ENCODE data around the gene ZNF215. TPM values are rescaled to one million over a fixed set of nuclear protein-coding genes. Genes with fewer than 3 reads are reported as not detected.
"Not testable (repeated sequence)": the region's sequence is repeated elsewhere in the genome, so short reads cannot be mapped to it uniquely, and the experiment has no call there.

The ZNF215 gene
- polyA plus RNA-seq, 10 donors = 0.55 to 1.7 (median 0.97) TPM

DNA sequence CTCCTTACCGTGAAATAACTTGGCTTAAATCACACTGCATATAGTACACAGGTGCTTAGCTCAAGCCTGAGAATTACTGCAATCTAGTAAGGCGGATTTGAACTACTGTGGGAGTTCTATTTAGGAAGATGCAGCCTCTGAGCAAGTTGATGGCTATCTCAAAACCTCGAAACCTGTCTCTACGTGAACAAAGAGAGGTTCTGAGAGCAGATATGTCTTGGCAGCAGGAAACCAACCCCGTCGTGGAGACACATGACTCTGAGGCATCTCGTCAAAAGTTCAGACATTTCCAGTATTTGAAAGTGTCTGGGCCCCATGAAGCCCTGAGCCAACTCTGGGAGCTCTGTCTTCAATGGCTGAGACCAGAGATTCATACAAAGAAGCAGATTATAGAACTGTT lies 5.9 kb downstream of the ZNF215 start:
- no peak for DNase-seq

DNA sequence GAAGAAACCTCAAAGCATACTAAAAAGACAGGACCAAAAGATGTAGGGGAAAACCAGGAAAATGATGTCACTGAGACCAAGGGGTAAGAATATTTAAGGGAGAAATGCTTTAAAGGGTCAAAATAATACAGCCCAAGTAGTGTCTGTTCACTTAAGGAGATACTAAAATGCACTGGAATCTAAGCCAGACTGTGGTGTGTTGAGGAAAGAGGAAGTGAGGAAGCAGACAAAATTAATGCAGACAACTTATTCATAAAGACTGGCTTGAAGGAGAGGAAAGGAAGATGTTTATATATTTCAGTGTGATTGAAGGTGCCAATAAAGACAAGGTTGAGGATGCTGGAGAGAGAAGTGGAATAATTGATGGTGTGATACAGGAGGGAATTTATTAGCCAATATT lies 15.7 kb downstream of the ZNF215 start:
- no peak for DNase-seq

DNA sequence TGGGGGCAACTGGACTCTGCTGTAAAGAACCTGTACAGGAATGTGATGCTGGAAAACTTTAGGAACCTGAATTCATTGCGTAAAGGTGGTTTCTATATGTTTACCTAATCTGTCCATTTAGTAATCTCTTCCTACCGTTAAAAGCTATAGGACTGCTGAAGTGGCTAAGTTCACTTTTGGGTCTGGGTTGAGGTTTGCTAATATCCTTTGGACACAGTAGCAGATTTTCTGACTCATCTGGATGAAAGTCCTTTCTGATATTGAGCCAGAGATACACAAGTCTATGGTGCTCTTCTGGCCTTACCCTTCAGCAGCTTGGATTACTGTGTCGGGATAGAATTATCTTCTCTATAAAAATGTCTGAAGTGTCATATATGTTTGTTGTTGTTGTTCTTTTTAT lies 16.9 kb downstream of the ZNF215 start:
- DNase-seq = no peak

DNA sequence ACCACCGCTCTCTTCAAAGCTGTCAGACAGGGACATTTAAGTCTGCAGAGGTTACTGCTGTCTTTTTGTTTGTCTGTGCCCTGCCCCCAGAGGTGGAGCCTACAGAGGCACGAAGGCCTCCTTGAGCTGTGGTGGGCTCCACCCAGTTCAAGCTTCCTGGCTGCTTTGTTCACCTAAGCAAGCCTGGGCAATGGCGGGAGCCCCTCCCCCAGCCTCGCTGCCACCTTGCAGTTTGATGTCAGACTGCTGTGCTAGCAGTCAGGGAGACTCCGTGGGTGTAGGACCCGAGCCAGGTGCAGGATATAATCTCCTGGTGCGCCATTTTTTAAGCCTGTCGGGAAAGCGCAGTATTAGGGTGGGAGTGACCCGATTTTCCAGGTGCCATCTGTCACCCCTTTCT lies 28.0 kb downstream of the ZNF215 start:
- not testable (repeated sequence) for DNase-seq

DNA sequence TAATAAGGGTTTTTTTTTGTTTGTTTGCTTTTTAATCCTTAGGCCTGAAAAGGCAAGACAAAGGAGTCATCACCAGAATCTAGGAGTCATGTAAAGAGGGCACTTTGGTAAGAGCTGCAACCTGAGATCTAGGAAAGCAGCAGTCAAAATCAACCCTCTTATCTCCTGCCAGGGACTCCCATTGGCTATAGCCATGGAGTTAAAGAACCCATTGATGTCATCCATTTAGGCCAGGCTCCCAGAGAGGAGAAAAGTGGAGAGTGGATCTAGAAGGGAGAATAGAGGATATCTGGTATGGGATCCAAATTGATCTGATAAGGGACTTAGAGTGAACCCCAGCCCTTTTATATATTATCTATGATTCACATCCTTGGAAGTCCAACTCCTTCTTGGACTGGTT lies 35.9 kb downstream of the ZNF215 start:
- no peak for DNase-seq

DNA sequence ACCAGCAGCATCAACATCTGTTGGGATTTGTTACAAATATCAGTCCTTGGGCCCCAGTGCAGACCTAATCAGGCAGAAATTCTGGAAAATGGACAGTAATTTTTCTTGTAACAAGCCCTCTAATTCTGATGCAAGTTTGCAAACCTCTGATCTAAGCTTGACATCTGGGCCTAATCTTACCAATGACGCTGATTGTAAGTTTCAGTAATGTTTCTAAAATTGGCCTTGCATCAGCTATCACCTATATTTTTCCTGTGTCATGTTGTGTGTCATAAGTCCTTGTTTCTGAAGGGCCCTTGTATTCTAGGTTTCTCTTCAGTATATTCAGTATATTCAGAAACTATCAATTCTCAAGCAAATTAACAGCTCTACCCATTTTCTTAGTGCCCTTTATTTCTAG lies 36.4 kb downstream of the ZNF215 start:
- DNase-seq = no peak

DNA sequence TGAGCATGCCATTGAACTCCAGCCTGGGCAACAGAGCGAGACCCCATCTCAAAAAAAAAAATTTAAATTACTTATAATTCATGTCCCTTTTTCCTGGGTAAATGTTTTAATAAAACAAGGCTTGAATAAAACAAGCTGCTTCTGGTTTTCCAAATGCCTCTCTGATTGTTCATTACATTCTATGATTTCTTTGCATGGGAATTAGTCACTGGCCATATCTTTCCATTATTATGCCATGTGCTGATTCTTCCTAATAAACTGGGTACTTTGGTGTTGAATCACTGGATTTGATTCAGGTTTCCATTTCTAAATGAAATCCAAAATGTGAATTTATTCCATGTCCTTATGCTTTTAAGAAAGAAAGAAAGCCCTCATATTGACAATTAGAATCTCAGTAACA lies 42.6 kb downstream of the ZNF215 start:
- DNase-seq = peak in 1 of 3 donors; percentile 12

DNA sequence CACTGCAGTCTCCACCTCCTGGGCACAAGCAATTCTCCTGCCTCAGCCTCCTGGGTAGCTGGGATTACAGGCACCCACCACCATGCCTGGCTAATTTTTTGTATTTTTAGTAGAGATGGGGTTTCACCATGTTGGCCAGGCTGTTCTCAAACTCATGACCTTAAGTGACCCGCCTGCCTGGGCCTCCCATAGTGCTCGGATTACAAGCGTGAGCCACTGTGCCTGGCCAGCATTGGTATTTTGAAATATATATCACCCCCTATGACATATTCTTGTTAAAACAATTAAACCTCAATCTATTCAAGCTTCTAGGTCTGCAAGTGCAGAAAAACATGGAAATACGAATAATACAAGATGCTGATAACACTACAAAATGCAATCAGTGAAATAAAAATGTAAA lies 43.6 kb downstream of the ZNF215 start:
- not testable (repeated sequence) for DNase-seq

DNA sequence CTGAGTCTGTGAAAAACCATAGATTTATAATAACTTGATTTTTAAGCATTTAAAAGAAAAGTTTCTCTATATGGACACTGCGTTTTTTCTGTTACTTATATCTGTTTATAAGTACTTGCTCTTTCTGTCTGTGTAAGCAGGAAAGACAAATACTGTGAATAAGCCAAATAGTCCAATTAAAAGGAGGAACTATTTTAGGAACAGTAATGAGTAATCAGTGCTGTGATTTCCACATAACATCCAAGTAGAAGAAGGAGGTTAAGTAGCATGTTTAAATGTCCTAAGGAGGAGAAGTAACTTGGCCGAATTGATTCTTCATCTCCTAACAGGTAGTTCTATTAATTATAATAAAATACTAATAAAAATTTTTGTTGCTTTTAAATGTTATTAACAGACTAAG lies 53.1 kb downstream of the ZNF215 start:
- no peak for DNase-seq

DNA sequence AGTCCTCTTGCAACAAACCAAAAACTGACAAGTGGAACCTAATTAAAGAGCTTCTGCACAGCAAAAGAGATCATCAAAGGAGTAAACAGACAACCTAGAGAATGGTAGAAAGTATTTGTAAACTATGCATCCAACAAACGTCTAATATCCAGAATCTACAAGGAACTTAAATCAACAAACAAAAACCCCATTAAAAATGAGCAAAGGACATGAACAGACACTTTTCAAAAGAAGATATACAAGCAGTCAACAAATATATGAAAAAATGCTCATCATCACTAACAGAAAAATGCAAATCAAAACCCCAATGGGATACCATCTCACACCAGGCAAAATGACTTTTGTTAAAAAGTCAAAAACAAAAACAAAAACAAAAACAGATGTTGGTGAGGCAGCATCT lies 60.3 kb downstream of the ZNF215 start:
- DNase-seq = no peak

DNA sequence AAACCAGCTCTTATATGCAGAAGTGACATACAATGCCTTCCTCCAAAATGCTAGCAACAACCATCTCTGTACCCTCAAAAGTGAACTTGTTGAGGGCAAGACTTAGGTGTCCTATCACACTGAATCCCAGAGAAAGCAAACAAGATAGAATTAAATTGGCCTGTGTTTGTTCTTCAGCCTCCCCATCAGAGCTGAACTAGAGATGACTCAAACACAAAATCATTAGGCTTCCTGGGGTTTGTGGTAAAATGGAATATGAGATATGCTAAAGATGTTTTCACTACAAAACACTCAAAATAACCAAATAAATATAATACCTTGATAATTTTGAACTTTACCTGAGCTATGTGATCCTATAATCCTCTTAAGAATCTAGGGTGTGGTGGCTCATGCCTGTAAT lies 62.3 kb downstream of the ZNF215 start:
- DNase-seq = no peak

DNA sequence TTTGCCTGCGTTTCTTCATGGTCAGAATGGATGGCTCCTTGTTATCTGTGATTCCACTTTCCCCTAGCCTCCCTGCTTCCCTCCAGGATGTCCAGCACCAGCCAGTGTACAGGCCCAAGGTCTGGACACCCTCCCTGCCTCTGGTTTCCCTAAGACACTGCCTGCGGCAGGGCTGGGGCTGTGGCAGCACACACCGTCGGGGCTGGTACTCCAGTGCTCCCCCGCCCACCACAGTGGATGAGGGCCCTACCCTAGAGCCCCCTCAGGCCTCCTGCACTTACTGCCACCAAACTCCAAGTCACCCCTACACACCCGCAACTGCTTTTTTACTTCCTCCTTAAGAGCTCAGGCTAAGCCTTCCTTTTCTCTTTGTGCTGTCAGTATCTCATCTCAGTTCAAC lies 65.0 kb downstream of the ZNF215 start:
- no peak for DNase-seq

DNA sequence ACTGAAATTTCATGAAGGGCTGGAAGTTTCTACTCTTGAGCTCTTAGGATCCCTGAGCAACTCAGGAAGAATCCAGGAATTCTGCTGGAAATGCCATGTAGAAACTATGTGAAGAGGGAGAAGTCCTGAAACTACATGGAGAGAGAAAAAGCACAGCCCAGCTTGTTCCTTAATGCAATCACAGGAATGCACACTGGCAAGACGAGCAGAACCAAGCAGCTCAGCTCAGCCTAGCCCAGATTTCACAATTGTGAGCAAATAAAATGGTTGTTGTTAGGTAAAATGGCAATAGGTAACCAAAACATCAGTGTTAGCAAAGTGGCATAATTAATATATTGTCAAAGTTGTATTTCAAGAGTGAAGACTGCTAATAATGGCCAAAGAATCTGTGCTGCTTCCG lies 65.8 kb downstream of the ZNF215 start:
- peak in 1 of 3 donors; percentile 6 for DNase-seq

DNA sequence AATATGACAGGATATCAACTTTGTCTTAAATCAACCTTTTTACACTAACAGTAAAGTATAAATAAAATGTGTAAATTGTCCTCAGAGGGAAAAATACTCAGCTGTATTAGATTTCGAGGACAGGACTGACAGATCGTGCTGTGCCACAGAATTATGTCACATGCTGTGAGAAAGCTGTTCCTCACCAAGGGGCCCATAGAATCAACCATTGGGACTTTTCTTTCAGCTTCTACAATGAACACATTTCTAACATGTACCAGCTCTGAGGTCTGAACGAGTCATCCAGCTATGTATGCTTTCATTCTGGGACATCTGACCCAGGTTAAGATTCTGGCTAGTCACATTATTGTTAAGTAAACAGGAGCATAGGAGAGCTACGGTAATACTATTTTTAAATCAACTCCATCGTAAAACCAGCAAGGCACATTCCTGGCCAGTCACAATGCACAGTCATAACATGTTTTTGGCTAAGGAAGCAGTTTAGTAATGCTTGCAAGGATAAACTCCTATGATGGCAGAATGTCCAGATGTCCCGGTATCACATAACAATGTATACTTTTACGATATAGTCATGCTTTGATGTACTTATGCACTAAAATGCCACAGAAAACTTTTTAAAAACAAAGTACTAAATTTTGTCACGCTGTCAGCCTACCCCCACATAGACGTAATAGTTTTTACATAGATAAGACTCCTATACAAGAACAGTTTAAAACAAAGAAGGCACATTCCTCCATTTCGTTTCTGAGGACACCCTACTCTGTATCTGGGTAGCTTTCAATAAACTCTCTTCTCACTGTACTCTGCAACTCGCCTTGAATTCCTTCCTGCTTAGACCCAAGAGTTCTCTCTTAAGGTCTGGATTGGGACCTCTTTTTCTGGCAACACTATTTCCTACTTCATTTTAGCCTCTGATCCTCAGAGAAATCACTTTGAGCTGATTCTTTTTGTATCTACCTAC lies 66.5 kb downstream of the ZNF215 start:
- peak in 2 of 3 donors; percentile 16 to 77 for DNase-seq

DNA sequence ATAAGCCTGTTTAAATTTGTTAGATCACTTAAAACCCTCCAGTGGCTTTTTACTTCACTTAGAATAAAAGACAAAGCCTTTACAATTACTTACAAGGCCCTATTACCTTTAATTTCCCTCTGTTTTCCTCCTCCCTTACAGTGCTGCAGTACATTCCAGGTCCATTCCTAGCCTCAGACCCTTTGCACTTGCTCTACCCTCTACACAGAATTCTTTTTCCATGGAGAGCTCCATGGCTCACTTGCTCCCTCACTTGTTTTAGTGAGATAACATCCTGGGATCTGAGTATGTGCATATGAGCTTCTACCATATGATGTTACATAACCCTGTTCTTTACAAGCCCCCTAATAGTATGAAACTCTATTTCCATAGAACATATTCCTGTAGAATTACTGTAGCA lies 69.5 kb downstream of the ZNF215 start:
- no peak for DNase-seq

DNA sequence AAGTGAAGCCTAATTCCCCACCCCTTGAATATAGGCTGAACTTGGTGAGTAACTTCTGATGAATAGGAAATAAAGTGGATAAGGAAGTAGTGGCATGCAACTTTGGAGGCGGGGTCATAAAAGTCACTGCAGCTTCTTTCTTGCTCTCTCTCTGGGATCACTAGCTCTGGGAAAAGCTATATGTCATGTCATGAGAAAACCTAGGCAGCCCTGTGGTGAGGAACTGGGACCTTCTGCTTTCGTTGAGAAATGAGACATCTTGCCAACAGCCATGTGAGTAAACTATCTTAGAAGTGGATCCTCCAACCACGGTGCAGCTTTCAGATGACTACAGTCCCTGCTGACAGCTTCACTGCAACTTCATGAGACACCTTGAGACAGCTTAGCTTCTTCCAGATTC lies 78.3 kb downstream of the ZNF215 start:
- DNase-seq = peak in 1 of 3 donors; percentile 48

Other genes starting within 250 kb of the ZNF215 start
- 10 to 100 TPM; 54.3 to 79.9 (median 59.9) TPM for gene MRPL17, start 243.1 kb upstream of the ZNF215 start, polyA plus RNA-seq (ENCODE audit: insufficient read length in 10 of 10)
- gene OR2AG2, start 154.4 kb upstream of the ZNF215 start, polyA plus RNA-seq (ENCODE audit: insufficient read length in 10 of 10) = under 1 TPM in 2 of 10 donors, not detected in 8; 0.09 to 0.16 TPM
- gene OR2AG1, start 143.4 kb upstream of the ZNF215 start, polyA plus RNA-seq (ENCODE audit: insufficient read length in 10 of 10) = under 1 TPM in 2 of 10 donors, not detected in 8; 0.04 to 0.10 TPM
- not detected for gene OR6A2, start 126.7 kb upstream of the ZNF215 start, polyA plus RNA-seq (ENCODE audit: insufficient read length in 10 of 10)
- gene OR10A5, start 80.7 kb upstream of the ZNF215 start, polyA plus RNA-seq (ENCODE audit: insufficient read length in 10 of 10) = not detected
- gene OR10A2, start 63.4 kb upstream of the ZNF215 start, polyA plus RNA-seq (ENCODE audit: insufficient read length in 10 of 10) = not detected
- not detected for gene OR10A4, start 49.8 kb upstream of the ZNF215 start, polyA plus RNA-seq (ENCODE audit: insufficient read length in 10 of 10)
- gene OR2D2, start 33.9 kb upstream of the ZNF215 start, polyA plus RNA-seq (ENCODE audit: insufficient read length in 10 of 10) = not detected
- not detected for gene OR2D3, start 5.4 kb upstream of the ZNF215 start, polyA plus RNA-seq (ENCODE audit: insufficient read length in 10 of 10)
- gene ZNF214, start 93.9 kb downstream of the ZNF215 start, polyA plus RNA-seq (ENCODE audit: insufficient read length in 10 of 10) = 1 to 10 TPM; 1.3 to 3.0 (median 2.3) TPM
- under 1 TPM in 9 of 10 donors, not detected in 1; 0.03 to 0.14 (median 0.08) TPM for gene NLRP14, start 94.1 kb downstream of the ZNF215 start, polyA plus RNA-seq (ENCODE audit: insufficient read length in 10 of 10)
- not detected for gene RBMXL2, start 162.6 kb downstream of the ZNF215 start, polyA plus RNA-seq (ENCODE audit: insufficient read length in 10 of 10)

Data from muscle of back (tissue), 11 donors.